Activated CD8-positive, alpha-beta memory T cell treated with anti-CD3 and anti-CD28 coated beads for 1 hour (primary cell): ENCODE measurements around the gene RCVRN.

Experiments
- DNase-seq, 2 donors: peaks; one replicate each; pipeline ENCODE4 v3.0.0-alpha.2; 2020; ENCODE audit warnings: low read depth in 1 of 2; ENCODE audit errors: extremely low read depth in 1 of 2

The RCVRN gene

GRCh38 chr17:9905078-9905415 is at the start of gene RCVRN:
RCVRN (minus strand) TSS chr17:9905271; CDS start chr17:9905180, 91 bp downstream.
- DNase-seq = no peak

GRCh38 chr17:9953492-9953891 is 48.4 kb upstream of the RCVRN start:
- DNase-seq = no peak

- no peak for DNase-seq
Observed at GRCh38 chr17:9951803-9952202, 46.7 kb upstream of the RCVRN start.

GRCh38 chr17:9948928-9949327 is 43.9 kb upstream of the RCVRN start:
- no peak for DNase-seq

- DNase-seq = no peak
Observed at GRCh38 chr17:9944704-9945103, 39.6 kb upstream of the RCVRN start.

- DNase-seq = no peak
Observed at GRCh38 chr17:9943343-9943742, 38.3 kb upstream of the RCVRN start.

- no peak for DNase-seq
Observed at GRCh38 chr17:9942885-9943284, 37.8 kb upstream of the RCVRN start.

GRCh38 chr17:9941305-9941704 is 36.2 kb upstream of the RCVRN start:
- no peak for DNase-seq

GRCh38 chr17:9940841-9941240 is 35.8 kb upstream of the RCVRN start:
- no peak for DNase-seq

GRCh38 chr17:9938764-9939163 is 33.7 kb upstream of the RCVRN start:
- DNase-seq = no peak

GRCh38 chr17:9937901-9938300 is 32.8 kb upstream of the RCVRN start:
- DNase-seq = no peak

GRCh38 chr17:9937241-9937761 is 32.2 kb upstream of the RCVRN start:
- no peak for DNase-seq

GRCh38 chr17:9936095-9936494 is 31.0 kb upstream of the RCVRN start:
- no peak for DNase-seq

GRCh38 chr17:9935408-9935807 is 30.3 kb upstream of the RCVRN start:
- DNase-seq = no peak

- DNase-seq = no peak
Observed at GRCh38 chr17:9934331-9934730, 29.3 kb upstream of the RCVRN start.

GRCh38 chr17:9932491-9932890 is 27.4 kb upstream of the RCVRN start:
- DNase-seq = no peak

- no peak for DNase-seq
Observed at GRCh38 chr17:9931144-9931741, 26.2 kb upstream of the RCVRN start.

GRCh38 chr17:9929871-9930270 is 24.8 kb upstream of the RCVRN start:
- DNase-seq = no peak

GRCh38 chr17:9928601-9929333 is 23.7 kb upstream of the RCVRN start:
- DNase-seq = no peak

- no peak for DNase-seq
Observed at GRCh38 chr17:9926150-9926804, 21.2 kb upstream of the RCVRN start.

- no peak for DNase-seq
Observed at GRCh38 chr17:9925457-9925856, 20.4 kb upstream of the RCVRN start.

- DNase-seq = no peak
Observed at GRCh38 chr17:9924735-9925191, 19.7 kb upstream of the RCVRN start.
